Measurements from ENCODE around the gene COBL.

The COBL gene

DNA sequence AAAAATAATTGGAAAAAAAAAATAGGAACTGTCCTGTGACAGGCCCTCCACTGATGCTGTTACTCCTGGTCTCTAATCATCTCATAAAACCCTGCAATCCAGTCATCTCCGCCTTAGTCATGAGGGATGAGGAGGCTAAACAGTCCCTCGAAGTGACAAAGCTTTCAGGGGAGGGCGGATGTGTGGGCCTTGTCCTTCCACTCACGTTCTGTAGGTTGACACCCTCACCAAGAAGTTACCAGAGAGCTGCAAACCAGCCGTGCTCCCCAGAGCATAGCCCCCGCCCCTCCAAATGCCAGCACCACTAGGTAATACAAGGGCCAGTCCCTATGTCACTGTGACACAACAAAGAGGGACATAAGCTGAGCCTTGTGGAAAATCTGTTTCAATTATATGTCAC lies 11.9 kb downstream of the COBL start:
- no peak for DNase-seq

DNA sequence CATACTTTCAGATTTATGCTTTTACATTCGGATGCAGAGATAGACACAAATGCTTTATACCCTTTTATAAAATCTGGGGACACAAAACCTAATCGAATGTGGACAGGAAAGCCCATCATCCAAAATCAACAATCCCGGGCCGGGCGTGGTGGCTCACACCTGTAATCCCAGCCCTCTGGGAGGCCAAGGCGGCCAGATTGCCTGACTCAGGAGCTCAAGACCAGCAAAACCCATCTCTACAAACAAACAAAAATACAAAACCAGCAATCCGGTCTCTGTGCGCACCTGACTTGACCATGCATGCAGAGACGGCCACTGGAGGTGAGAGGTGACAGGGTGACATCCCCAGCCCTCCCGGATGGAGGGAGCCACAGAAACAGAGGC lies 13.5 kb downstream of the COBL start:
- DNase-seq, result no peak

DNA sequence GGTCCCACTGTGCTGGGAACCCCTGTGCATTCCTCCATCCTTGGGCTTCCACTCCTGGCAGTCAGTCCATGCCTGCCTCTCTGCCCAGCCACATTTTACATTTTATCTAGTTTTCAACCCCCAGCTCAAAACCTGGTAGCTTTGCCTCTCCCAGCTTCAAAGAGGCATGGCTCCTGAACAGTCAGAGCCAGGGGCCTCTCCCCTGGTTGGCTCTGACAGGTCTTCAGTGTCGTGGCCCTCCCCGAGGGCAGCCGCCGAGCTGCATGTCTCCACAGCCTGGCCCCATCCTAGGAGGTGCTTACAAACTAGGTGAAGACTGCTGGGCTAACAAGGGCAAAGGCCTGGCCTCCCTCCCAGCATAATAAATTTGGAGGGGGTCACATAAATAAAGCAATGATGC lies 14.8 kb downstream of the COBL start:
- no peak for DNase-seq

DNA sequence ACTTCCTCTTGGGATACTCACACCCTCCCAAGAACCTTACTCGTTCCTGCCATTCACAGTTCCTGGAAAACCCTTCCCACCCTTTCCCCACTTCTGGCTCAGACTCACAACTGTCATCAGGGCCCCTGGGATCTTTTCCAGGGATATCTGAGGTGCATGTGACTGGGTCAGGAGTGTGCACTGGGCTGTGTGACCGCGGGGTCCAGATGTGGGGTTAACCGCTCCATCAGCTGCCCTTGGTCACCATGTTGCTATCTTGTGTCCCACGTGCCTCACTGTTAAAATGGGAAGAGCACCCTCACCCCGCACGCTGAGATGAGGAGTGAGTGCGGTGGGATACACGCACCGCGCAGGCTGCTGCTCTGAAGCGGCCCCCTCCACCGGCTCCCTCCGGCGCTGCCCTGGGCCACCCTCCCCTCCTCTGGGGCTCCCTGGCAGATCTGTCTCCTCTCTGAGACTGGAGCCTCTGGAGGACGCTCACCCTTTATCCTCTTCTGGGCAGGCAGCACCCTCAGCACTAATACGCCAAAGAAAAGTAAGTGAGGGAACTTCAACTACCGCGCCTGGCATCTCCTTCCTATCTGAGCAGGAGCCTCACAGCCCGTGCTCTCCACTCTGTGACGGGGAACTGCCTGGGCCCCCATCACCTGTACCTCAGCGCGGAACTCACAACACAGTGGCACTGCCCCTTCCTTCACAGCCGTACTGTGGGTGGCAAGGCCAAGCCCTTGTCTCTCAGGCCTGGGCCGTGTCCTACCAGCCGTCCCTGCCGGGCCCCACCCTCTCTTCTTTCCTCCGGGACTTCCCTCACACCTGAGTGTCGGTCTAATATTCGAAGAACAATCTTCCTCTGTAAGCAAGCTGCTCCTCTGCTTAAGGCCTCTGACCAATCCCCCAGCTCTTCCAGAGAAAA lies 15.6 kb downstream of the COBL start:
- no peak for DNase-seq

DNA sequence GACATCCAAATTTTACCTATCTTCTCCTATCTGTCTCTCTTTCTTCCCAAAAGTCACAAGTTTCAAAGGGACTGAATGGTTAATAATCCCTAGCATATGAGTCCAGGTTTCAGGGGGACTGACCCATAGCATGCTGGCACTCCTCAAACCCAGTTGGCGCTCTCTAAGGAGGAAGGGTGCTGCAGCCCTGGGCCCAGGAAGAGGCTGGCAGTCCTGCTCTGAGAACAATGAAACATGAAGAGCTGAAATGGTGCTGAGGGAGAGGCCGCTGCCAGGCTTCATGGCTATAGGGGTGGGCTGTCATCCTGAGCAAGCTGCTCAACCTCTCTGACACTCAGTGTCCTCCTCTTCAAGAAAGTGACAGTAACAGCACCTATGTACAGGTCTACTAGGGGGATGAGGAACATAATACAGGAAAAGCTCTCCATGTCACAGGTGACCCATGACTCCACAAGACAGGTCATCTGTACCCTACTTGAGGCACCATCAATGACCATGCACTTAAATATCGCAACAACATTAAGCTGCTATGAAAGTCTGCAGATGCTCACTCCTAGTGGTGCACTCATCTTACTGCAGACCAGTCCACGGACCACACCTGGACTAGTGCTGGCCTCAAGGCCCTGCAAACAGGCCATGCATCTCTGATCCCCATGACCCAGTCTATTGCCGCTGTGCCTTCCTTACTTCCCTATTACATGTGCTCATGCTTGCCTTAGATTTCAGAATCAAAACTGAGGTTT lies 17.0 kb downstream of the COBL start:
- DNase-seq, result no peak

DNA sequence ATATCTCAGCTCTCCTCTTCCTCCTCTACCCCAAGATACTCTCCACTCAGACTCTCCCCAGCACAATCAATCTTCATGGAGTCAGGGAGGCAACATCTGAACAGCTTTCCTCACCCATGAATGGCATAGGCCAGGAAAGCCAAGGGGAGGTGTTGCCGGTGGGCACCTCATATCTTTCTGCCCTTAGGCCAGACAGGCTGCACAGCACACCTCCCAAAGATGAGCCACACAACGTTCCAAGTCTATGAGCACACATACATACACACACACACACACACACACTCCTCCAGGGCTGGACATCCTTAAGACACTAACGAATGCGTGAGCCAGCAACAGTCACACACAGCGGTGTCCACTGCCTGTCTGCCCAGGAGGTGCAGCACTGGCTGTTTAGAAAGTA lies 17.7 kb downstream of the COBL start:
- no peak for DNase-seq

DNA sequence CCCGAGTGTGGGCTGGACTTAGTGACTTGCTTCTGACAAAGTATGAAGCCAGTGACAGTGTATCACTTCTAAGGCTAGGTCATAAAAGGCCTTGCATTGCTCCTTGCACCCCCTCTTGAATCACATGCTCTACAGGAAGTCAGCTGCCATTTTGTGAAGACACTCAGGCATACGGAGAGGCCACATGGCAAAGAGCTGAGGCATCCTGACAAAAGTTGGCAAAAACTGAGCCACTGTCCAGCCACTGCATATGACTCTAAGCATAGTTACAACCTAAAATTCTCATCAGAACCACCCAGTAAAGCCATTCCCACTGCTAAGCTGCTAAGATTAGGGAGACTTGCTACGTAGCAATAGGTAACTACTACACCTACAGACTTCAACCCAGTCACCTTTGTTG lies 18.6 kb downstream of the COBL start:
- no peak for DNase-seq

DNA sequence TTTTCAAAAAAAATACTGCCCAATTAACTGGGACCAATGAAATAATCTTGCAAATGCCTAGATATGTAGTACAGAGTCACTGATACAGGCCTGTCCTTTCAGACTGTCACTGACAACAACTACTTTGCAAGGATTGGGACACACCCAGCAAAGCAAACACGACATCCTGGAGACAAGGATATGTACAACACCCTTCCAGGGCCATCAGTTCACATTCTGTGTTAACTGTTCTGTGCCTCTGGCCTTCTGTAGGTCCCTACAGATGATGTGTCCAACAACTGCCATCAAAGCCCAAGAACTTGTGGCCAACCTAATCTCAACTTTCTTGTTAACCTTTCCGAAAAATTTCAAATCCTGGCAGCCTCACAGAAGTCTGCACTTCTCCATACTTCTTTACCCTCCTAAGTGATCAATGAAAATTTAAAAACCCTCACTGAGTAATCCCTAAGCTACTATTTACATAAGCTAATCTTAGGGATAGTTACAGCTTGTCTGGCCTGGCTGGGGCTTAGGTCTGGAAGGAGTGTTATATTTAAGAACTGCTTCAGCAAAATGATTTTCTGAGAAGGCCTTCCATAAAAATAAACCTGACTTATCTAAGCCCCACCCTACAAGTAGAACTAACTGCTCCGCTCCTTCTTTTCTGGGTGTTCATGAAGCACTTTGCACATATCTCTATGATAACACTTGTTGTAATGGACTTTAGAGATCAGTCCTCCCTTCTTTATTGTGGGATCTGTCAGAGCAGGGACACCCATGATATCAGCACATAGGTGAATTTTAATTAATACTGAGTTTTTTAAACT lies 21.0 kb downstream of the COBL start:
- DNase-seq, result no peak

DNA sequence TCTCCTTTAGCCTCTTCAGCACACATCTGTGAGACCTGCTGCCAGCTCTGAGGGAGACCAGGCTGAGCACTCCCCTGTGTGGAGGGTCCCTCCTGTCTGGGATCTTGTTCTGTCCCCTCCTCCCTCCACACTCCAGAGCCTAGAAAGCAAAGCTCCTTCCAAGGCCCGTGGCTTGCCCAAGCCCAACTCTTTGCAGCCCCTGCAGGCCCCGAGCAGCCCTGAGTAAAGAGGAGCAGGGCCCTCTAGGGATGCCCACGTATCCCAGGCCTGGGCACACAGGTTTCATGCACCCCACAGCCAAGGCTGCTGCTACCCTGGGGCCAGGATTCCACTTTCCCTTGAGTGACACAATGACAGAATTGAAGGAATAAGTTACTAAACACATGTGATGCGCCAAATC lies 24.0 kb downstream of the COBL start:
- DNase-seq, result no peak

DNA sequence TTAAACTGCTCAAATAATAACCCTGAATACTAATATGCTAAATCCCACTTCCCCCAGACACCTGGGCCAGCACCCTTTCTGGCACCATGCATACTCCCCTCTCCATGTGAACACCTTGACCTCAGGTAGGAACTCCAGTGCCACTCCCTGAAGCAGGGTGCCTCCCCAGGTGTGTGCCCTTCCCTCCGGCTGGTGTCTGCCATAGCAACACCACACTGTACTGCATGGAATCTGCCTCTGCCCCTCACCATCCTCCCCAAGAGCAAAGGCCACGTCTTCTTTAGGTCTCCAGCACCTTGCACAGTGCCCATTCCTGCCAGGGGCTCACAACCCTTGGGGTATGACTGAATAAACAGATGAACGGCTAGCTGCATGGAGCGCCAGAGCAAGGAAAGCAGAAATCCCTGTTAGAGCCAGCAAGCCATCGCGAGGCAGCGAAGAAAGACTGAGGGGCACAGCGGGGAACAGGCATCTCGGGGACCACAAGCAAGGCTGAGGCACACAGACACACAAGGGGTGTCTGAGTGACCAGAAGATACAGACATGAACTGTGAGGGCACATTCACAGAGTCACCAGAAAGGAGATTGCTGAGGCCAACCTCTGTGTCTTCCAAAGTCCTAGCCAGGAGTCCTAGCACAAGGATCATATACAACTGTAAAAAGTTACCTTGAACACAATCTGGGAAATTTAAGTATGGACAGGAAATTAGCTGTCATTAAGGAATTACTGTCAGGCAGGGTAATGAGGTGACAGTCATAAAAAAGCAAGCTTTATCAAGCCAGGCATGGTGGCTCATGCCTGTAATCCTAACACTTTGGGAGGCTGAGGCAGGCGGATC lies 25.7 kb downstream of the COBL start:
- DNase-seq, result no peak

DNA sequence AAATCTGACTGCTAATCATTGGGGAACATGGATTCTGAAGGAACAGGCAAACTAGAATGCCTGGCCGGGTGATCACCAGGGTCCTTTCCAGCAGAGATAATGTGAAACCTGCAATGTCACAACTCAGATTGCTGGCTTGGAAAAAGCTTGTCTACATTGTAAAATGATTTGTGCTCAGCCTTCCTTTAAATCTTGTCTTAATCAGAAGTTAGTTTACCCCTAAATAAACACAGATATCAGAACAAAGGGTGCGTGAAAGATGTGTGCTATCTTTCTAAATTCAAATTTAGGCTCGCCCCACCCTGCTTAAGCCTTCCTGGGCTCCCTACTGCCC lies 26.3 kb downstream of the COBL start:
- no peak for DNase-seq

DNA sequence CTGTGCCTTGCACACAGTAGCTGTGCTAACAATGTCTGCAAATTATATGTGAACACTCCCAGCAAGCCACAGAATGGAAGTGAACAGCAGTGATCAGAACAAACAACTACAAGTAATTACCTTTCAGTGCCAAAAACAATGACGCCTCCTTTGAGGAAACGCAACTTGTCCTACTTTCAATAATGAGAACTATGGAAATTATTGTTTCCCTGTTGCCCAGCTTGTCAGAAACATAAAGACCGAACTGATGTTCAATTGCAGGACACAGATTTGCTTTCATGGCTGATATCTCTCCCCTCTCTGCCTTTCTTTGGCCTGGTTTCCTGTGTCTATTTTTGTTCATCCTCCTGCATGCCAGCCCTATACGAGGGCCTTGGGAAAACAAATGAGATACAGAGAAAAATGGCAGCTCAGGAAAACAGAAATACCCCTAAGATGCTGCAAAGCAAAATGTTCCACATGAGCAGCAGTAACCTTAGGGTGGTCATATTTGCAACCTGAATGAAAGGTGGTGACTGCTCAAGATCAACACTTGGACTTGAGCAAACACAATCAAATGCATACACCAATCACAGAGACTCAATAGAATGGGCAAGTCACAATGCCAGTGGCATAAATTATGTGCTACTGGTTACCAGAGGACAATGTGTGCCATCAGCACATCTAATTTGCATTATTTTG lies 26.8 kb downstream of the COBL start:
- DNase-seq, result no peak

DNA sequence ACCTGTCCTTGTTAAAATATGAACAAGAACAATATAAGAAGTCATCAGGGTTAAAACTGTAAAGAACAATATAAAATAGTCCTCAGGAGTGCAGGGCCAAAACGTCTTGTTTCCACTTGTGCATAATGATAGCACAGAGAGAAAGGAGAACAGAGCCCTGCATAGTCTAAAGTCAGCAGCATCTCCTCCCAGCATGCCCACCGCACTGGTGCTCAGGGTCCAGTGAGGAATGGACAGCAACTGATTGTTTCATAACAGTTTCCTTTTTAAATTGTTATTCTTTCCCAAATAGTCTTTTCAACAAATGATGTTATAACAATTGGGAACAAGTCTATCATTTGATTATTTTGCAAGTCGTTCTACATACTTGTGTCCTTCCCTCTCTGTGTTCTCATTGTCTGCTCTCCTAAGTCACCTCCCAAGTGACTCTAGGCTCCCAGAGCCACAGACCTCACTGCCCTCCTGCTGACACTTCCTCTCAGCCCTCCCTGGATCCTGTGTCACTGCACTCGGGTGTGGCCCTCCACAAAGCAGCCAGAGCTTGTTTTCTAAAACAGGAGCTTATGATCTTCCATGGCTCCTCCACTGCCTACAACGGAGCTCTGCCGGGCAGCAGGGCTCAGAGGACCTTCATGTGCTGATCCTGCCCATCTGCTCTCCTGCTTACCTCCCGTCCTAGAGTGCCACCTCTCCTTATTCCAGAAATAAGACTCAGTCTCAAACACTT lies 27.6 kb downstream of the COBL start:
- no peak for DNase-seq

DNA sequence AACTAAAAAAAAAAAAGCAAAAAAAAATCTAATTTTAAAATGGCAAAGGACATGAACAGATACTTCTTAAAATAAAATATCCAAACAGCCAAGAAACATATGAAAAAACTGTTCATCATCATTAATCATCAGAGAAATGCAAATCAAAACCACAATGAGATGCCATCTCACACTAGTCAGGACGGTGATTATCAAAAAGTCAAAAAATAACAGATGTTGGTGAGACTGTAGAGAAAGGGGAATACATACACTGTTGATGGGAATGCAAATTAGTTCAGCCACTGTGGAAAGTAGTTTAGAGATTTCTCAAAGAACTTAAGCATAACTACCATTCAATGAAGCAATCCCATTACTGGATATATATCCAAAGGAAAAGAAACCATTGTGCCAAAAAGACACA lies 30.2 kb downstream of the COBL start:
- no peak for DNase-seq

DNA sequence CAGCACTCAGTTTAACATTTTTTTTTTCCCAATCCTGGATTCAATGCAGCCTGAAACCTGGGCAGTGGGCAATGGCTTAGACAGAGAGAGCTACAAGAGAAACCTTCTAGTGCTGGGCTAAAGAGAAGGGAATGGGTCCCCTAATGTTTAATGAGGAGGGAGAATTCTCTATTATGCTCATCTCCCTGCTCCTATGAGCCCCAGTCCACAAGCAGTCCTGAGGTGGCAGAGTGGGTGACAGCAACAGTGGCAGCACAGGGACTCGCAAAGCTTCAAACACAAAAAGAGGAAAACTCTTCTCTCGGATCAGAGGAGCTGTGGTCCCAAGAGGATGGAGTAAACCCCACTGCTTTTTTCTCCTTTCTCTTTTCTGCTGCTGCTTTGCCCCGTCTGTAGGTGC lies 36.5 kb downstream of the COBL start:
- DNase-seq, result no peak

DNA sequence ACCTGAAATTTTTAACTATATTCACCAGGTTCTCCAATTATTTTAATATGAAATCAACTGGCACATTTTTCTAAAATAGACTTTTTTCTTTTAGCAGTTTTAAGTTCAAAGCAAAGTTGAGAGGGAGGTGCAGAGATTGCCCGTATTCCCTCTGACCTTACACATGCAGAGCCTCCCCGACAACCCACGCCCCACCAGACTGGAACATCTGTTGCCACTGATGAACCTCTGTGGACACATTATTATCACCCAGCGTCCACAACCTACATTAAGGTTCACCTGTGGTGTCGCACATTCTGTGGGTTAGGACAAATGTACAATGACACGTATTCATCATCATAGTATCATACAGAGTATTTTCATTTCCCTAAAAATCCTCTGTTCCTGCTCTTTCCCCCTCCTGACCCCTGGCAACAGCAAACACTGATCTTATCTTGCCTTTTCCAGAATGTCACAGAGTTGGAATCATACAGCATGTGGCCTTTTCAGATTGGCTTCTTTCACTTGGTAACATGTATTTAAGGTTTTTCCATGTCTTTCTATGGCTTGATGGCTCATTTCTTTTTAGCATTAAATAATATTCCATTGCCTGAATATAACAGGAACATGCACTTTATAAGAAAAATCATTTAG lies 37.1 kb downstream of the COBL start:
- no peak for DNase-seq

DNA sequence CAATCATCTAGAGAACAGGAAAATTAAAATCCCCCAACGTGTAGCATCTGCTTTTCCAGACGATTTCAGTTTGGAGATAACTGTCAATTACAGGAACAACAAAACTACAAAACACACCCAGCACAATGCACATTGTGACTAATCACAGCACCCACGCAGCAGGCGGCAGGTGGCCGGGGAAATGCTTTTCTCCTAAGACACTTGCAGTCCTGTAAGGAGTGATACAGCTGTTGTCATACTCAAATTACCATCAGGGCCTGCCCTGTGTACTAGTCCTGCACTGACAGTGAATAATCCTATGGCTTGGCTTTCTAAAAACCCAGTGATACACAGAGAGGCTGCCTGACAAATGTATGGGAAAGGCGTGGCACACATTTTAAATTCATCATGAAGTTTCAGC lies 37.8 kb downstream of the COBL start:
- no peak for DNase-seq

DNA sequence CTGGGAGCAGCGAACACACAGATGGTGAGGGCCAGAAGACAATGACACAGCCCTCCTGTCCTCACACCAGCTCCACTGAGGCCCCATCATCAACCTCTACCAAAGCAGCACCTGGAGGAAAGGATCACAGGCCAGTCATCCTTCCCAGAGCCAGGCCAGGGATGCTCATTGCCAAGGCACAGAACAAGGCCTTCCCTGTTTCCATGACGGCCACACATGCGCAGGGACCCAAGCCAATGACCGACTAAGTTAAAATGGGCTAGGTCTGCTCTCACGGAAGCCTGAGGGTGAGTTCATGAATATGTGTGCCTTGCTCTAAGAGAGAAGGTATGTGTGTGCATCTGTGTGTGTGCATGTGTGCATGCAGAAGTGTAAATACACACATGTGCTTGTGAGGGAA lies 39.6 kb downstream of the COBL start:
- DNase-seq, result no peak

DNA sequence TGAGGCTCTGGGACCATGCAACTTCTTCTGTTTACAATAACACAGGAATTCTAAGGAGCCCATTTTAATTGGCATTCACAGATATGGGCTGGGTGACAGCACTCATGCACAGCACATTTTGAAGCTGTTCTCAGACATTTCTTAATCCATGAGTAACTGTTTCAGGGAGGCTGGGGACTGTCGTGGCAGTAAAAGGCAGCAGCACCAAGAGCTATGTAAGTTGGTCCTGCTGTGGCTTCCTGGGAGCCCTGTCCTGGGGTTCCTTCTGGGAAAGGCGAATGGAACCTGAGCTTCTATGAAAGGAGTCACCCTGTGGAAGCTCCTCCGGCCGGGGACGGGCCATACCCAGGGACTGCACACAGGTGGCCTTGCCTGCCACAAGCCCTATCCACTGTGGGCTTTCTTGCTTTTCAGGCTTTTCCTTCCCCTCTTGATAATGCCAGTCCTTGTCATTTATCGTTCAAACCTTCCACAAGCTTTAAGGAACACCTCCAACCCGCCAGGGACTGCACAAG lies 40.5 kb downstream of the COBL start:
- DNase-seq, result no peak

DNA sequence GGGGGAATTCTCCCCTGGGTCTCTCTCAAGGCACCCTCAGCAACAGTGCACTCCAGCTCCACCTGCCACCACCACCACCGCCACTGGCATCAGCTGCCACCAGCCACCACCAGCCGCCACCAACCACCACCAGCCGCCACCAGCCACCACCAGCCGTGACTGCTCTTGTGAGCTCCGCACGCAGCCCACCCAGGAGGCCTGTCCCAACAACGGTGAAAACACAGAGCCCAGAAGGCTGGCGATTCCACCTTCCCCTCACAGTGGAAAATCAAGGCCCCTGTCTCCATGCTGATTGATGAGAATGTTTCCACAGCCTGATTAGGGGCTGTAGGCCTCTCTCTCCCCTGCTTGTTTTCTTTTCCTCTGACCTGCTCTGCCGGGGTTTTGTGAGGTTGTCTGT lies 41.1 kb downstream of the COBL start:
- DNase-seq, result no peak

DNA sequence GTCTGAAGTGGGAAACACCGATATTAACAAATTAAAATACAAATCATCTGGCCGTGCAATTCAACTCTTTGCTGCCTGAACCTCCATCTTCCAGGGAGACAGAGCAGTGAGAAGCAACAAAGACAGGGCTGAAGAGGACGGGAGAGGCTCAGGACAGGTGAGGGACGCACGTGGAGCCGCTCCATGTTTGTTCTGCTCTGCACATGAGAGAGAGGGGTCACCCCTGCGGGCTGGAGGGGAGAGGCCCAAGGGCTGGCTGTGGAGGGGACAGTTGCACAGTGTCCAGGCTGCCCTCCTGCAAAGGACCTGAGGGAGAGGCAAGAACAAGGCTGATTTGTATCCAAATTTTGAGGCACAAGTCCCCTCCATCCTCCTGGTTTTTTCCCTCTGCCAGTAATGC lies 41.7 kb downstream of the COBL start:
- no peak for DNase-seq

Measured in OCI-M1 (cell line).